HuH-7 (cell line): ENCODE data around the gene DNAH11.
"Not testable (repeated sequence)": the region's sequence is repeated elsewhere in the genome, so short reads cannot be mapped to it uniquely, and the experiment has no call there.

Experiments used
- DNase-seq: peaks from one replicate; pipeline ENCODE4 v3.0.0; 2011; ENCODE audit warnings: low spot score

Gene DNAH11

GRCh38 chr7:21542891-21543527, at the start of gene DNAH11:
Gene DNAH11 (plus strand): TSS chr7:21543039. CDS start chr7:21543246, 207 bp downstream.
- peak; percentile 83 for DNase-seq

GRCh38 chr7:21495731-21496130, 47.1 kb upstream of the DNAH11 start:
- no peak for DNase-seq

- peak; percentile 26 for DNase-seq
Measured at GRCh38 chr7:21497072-21497471, 45.8 kb upstream of the DNAH11 start.

- DNase-seq: no peak
Measured at GRCh38 chr7:21500117-21500832, 42.6 kb upstream of the DNAH11 start.

- DNase-seq: no peak
Measured at GRCh38 chr7:21504021-21504420, 38.8 kb upstream of the DNAH11 start.

- DNase-seq: peak; percentile 17
Measured at GRCh38 chr7:21507627-21508343, 35.1 kb upstream of the DNAH11 start.

- DNase-seq: no peak
Measured at GRCh38 chr7:21508538-21508937, 34.3 kb upstream of the DNAH11 start.

- DNase-seq: no peak
Measured at GRCh38 chr7:21514062-21514461, 28.8 kb upstream of the DNAH11 start.

- no peak for DNase-seq
Measured at GRCh38 chr7:21524680-21525079, 18.2 kb upstream of the DNAH11 start.

GRCh38 chr7:21526007-21526406, 16.8 kb upstream of the DNAH11 start:
- no peak for DNase-seq

- no peak for DNase-seq
Measured at GRCh38 chr7:21526448-21526847, 16.4 kb upstream of the DNAH11 start.

- not testable (repeated sequence) for DNase-seq
Measured at GRCh38 chr7:21532485-21532884, 10.4 kb upstream of the DNAH11 start.

GRCh38 chr7:21533646-21534045, 9.2 kb upstream of the DNAH11 start:
- DNase-seq: not testable (repeated sequence)

GRCh38 chr7:21536445-21537118, 6.3 kb upstream of the DNAH11 start:
- DNase-seq: not testable (repeated sequence)

- no peak for DNase-seq
Measured at GRCh38 chr7:21538936-21539495, 3.8 kb upstream of the DNAH11 start.

- DNase-seq: peak; percentile 23
Measured at GRCh38 chr7:21543528-21544302, 876 bp downstream of the DNAH11 start.

- no peak for DNase-seq
Measured at GRCh38 chr7:21544303-21544656, 1.4 kb downstream of the DNAH11 start.

- no peak for DNase-seq
Measured at GRCh38 chr7:21544715-21545114, 1.9 kb downstream of the DNAH11 start.

- no peak for DNase-seq
Measured at GRCh38 chr7:21547501-21547900, 4.7 kb downstream of the DNAH11 start.

- no peak for DNase-seq
Measured at GRCh38 chr7:21548491-21548890, 5.7 kb downstream of the DNAH11 start.

- no peak for DNase-seq
Measured at GRCh38 chr7:21550076-21550475, 7.2 kb downstream of the DNAH11 start.
